Vagina (tissue), 2 donors: ENCODE measurements around the gene MBD6.

ENCODE experiments used
- POLR2A ChIP-seq, 2 donors: fragments of 450-650 bp; IDR thresholded peaks; one replicate each; pipeline ENCODE4 v1.6.1; 2017; ENCODE audit warnings: antibody characterized with exemption in 2 of 2, mild to moderate bottlenecking in 2 of 2, moderate library complexity in 2 of 2
- POLR2AphosphoS5 ChIP-seq, 2 donors: sonication (generic); formaldehyde crosslinking; IDR thresholded peaks; one replicate each; pipeline ENCODE4 v1.9.0; 2017; ENCODE audit warnings: antibody characterized with exemption in 2 of 2, mild to moderate bottlenecking in 2 of 2, low read depth in 1 of 2; ENCODE audit not compliant: insufficient read depth in 1 of 2
- TF ChIP-seq, protein P1 (sequence below), 3 experiments: fragments of 450-650 bp in 2 of 3; fragments of 200-600 bp in 1 of 3; sonication (generic) in 1 of 3; IDR thresholded peaks; one replicate each; pipeline ENCODE4 v1.5.1; 2017 to 2019; ENCODE audit warnings: antibody characterized with exemption in 3 of 3, mild to moderate bottlenecking in 2 of 3, moderate library complexity in 2 of 3

- TF ChIP-seq, protein P1, sequence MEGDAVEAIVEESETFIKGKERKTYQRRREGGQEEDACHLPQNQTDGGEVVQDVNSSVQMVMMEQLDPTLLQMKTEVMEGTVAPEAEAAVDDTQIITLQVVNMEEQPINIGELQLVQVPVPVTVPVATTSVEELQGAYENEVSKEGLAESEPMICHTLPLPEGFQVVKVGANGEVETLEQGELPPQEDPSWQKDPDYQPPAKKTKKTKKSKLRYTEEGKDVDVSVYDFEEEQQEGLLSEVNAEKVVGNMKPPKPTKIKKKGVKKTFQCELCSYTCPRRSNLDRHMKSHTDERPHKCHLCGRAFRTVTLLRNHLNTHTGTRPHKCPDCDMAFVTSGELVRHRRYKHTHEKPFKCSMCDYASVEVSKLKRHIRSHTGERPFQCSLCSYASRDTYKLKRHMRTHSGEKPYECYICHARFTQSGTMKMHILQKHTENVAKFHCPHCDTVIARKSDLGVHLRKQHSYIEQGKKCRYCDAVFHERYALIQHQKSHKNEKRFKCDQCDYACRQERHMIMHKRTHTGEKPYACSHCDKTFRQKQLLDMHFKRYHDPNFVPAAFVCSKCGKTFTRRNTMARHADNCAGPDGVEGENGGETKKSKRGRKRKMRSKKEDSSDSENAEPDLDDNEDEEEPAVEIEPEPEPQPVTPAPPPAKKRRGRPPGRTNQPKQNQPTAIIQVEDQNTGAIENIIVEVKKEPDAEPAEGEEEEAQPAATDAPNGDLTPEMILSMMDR (IDR thresholded peaks at IDR 0.05): no peak
- no peak for TF ChIP-seq POLR2AphosphoS5 (IDR thresholded peaks at IDR 0.05; ENCODE audit: insufficient read depth in 1 of 2, low read depth in 1 of 2)
- TF ChIP-seq POLR2A (IDR thresholded peaks at IDR 0.05): no peak
Measured at GRCh38 chr12:57560516-57560915, 37.9 kb downstream of the MBD6 start.
